Measurements from ENCODE around the gene LENG1.
"Not testable (repeated sequence)": the region's sequence is repeated elsewhere in the genome, so short reads cannot be mapped to it uniquely, and the experiment has no call there.

LENG1 gene

DNA sequence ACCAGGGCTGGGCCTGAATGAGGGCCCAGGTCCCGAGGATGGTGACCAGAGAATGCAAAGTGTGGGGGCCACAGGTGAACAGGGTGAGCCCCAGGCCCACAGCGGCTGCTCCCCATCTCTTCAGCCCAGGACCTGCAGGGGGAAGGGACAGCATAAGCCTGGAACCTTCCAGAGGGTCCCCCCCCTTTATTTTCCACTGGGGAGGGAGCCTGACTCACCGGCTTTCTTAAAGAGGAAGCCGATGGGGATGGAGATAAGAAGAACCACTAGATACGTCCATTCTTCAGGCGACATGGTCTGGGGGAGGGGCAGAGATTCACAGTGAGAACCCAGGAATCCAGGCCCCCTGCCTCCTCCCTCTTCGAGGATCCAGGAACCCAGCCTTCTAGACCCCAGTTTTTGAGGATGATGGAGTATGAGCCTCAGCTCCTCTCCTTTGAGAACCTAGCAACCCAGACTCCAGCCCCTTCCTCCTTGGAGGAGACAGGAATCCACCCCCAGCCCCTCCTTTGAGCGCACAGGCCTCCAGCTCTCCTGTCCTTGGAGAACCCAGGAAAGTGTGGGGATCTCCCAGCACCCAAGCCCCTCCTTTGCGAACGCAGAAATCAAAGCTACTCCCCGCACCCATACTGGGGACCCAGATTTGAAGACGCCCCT is 28.8 kb upstream of the LENG1 start:
- no peaks in the 10 kb centered on the region for H3K27me3 ChIP-seq (ENCODE audit: insufficient read depth, low read depth)
- no peak overlapping the region for H3K4me3 ChIP-seq (IDR thresholded peaks at IDR 0.05; ENCODE audit: insufficient read depth, low read depth, low read length)
- no peaks in the 10 kb centered on the region for H4K20me1 ChIP-seq (ENCODE audit: insufficient read depth)
- peak overlapping the region; percentile 94; the same call in 1 of the 2 replicates for H3K27ac ChIP-seq
- H3K9ac ChIP-seq: peak overlapping the region; percentile 64; the same call in 1 of the 2 replicates
- peak overlapping the region; percentile 53; the same call in 1 of the 2 replicates for H2AFZ ChIP-seq (ENCODE audit: low read depth)
- no peaks in the 10 kb centered on the region for H3K36me3 ChIP-seq (ENCODE audit: insufficient read depth)
- H3K79me2 ChIP-seq (ENCODE audit: insufficient read depth, low read depth): peaks cover 3% of the 10 kb centered on the region; the same call in 1 of the 2 replicates
- TF ChIP-seq, protein P1, sequence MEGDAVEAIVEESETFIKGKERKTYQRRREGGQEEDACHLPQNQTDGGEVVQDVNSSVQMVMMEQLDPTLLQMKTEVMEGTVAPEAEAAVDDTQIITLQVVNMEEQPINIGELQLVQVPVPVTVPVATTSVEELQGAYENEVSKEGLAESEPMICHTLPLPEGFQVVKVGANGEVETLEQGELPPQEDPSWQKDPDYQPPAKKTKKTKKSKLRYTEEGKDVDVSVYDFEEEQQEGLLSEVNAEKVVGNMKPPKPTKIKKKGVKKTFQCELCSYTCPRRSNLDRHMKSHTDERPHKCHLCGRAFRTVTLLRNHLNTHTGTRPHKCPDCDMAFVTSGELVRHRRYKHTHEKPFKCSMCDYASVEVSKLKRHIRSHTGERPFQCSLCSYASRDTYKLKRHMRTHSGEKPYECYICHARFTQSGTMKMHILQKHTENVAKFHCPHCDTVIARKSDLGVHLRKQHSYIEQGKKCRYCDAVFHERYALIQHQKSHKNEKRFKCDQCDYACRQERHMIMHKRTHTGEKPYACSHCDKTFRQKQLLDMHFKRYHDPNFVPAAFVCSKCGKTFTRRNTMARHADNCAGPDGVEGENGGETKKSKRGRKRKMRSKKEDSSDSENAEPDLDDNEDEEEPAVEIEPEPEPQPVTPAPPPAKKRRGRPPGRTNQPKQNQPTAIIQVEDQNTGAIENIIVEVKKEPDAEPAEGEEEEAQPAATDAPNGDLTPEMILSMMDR (conservative IDR thresholded peaks at IDR 0.05; ENCODE audit: low read depth, low read length): no peak
- H3K4me1 ChIP-seq (ENCODE audit: low read depth, poor library complexity, severe bottlenecking): peaks cover 18% of the 10 kb centered on the region
- peak overlapping the region; percentile 90 for H3K4me2 ChIP-seq

DNA sequence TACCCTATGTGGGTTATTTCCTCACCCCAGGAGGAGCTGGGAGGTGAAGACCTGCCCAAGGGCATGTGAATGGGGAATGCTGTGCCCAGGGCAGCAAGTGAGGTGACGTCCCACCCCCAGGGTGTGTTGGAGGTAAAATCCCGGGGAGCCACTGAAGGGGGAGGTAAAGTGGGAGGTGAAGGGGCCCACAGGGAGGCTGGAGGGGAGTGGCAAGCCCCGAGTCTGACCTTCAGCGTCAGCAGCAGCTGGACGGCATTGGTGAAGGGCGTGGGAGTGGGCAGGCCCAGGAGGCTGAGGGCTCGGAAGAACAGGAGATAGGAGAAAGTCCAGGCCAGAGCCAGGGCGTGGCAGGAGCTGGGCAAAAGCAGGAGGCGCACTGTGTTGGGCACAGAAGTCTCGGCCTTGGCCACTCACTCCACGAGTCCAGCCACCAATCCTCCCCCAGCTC is 27.4 kb upstream of the LENG1 start:
- Histone ChIP-seq H3K9ac (no peak overlapping the region), H3K4me2 (no peak overlapping the region), H3K4me3 (IDR thresholded peaks at IDR 0.05; ENCODE audit: insufficient read depth, low read depth, low read length) (no peak overlapping the region), H3K27me3 (ENCODE audit: insufficient read depth, low read depth) (no peaks in the 10 kb centered on the region), H3K27ac (no peak overlapping the region), H4K20me1 (ENCODE audit: insufficient read depth) (no peaks in the 10 kb centered on the region), H2AFZ (ENCODE audit: low read depth) (no peak overlapping the region), H3K4me1 (ENCODE audit: low read depth, poor library complexity, severe bottlenecking) (peaks cover 9% of the 10 kb centered on the region), H3K36me3 (ENCODE audit: insufficient read depth) (no peaks in the 10 kb centered on the region), H3K79me2 (ENCODE audit: insufficient read depth, low read depth) (0 out of 2 replicates have a peak, but pooled peaks cover 3% of the 10 kb centered on the region)
- TF ChIP-seq, protein P1 (conservative IDR thresholded peaks at IDR 0.05; ENCODE audit: low read depth, low read length): no peak

DNA sequence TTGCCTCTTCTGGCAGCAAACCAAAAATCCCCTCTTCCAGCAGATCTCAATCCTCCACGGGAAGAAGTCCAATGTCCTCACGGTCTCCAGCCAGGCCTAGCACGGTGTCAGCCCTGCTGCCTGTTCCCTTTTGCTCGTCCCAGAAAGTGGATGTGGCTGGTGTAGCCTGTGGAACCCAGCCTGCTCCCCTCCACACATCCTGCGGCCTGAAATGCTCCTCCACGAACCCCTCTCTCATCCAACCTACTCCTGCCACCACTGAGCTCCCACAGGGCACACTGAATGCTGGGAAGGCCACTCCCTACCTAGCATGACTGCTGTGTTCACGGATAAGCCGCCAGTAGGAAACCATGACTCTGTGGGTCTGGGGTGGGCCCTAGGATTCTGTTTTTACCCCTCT is 26.8 kb upstream of the LENG1 start:
- H4K20me1 ChIP-seq (ENCODE audit: insufficient read depth): no peaks in the 10 kb centered on the region
- TF ChIP-seq, protein P1 (conservative IDR thresholded peaks at IDR 0.05; ENCODE audit: low read depth, low read length): no peak
- H3K4me2 ChIP-seq: no peak overlapping the region
- no peaks in the 10 kb centered on the region for H3K36me3 ChIP-seq (ENCODE audit: insufficient read depth)
- H3K9ac ChIP-seq: no peak overlapping the region
- H3K27ac ChIP-seq: no peak overlapping the region
- no peaks in the 10 kb centered on the region for H3K27me3 ChIP-seq (ENCODE audit: insufficient read depth, low read depth)
- H2AFZ ChIP-seq (ENCODE audit: low read depth): no peak overlapping the region
- H3K4me3 ChIP-seq (IDR thresholded peaks at IDR 0.05; ENCODE audit: insufficient read depth, low read depth, low read length): no peak overlapping the region
- 0 out of 2 replicates have a peak, but pooled peaks cover 3% of the 10 kb centered on the region for H3K79me2 ChIP-seq (ENCODE audit: insufficient read depth, low read depth)
- H3K4me1 ChIP-seq (ENCODE audit: low read depth, poor library complexity, severe bottlenecking): peaks cover 8% of the 10 kb centered on the region

DNA sequence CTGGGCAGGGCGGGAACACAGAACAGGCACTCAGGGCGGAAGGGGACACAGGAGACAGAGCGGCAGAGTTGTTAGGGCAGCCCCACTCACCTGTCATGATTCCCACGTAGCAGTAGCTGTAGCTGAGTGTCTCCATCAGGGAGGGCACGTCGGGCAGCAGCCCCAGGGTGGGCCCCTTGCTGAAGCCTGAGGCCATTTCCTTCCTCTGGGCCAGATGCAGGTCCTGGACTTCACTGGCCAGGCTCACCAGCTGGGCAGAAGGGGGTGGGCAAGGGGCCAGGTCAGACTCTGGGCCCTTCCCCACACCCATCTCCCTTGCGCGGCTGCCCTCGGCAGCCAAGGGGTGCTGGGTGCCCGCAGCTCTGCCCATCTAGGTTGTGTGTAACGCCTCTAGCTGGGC is 23.9 kb upstream of the LENG1 start:
- TF ChIP-seq, protein P1 (conservative IDR thresholded peaks at IDR 0.05; ENCODE audit: low read depth, low read length): no peak

DNA sequence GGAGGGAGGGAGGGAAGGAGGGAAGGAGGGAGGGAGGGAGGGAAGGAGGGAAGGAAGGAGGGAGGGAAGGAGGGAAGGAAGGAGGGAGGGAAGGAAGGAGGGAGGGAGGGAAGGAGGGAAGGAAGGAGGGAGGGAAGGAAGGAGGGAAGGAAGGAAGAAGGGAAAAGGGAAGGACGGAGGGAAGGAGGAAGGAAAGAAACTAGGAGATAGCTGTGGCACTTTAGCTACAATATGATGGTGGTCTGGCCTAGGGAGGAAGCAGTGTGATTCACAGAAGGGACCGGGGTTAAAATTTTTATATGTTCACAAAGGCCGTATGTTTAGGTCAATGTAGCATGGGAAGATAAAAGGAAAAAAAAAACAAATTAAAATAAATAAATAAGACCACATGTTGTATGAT is 22.4 kb upstream of the LENG1 start:
- not testable (repeated sequence) for H3K4me1 ChIP-seq (ENCODE audit: low read depth, poor library complexity, severe bottlenecking); H3K36me3 ChIP-seq (ENCODE audit: insufficient read depth); H3K27ac ChIP-seq; H3K27me3 ChIP-seq (ENCODE audit: insufficient read depth, low read depth); H3K4me2 ChIP-seq; H3K4me3 ChIP-seq (IDR thresholded peaks at IDR 0.05; ENCODE audit: insufficient read depth, low read depth, low read length); H3K79me2 ChIP-seq (ENCODE audit: insufficient read depth, low read depth); H2AFZ ChIP-seq (ENCODE audit: low read depth); H4K20me1 ChIP-seq (ENCODE audit: insufficient read depth); H3K9ac ChIP-seq

More for the DNA sequence above, 23.9 kb upstream of the LENG1 start:
- Histone ChIP-seq H3K4me1 (ENCODE audit: low read depth, poor library complexity, severe bottlenecking) (peaks cover 5% of the 10 kb centered on the region), H3K79me2 (ENCODE audit: insufficient read depth, low read depth) (no peaks in the 10 kb centered on the region), H4K20me1 (ENCODE audit: insufficient read depth) (no peaks in the 10 kb centered on the region), H3K27ac (no peak overlapping the region), H2AFZ (ENCODE audit: low read depth) (no peak overlapping the region), H3K4me2 (no peak overlapping the region), H3K9ac (no peak overlapping the region), H3K27me3 (ENCODE audit: insufficient read depth, low read depth) (no peaks in the 10 kb centered on the region), H3K36me3 (ENCODE audit: insufficient read depth) (no peaks in the 10 kb centered on the region), H3K4me3 (IDR thresholded peaks at IDR 0.05; ENCODE audit: insufficient read depth, low read depth, low read length) (no peak overlapping the region)
